GM18520 (cell line): Measurements from ENCODE around the gene LGALS14.

Experiments
- ATAC-seq: cut with Tn5 transposase; IDR thresholded peaks from one replicate; pipeline ENCODE4 v1.9.1; 2021; ENCODE audit not compliant: unreplicated experiment

The LGALS14 gene

DNA sequence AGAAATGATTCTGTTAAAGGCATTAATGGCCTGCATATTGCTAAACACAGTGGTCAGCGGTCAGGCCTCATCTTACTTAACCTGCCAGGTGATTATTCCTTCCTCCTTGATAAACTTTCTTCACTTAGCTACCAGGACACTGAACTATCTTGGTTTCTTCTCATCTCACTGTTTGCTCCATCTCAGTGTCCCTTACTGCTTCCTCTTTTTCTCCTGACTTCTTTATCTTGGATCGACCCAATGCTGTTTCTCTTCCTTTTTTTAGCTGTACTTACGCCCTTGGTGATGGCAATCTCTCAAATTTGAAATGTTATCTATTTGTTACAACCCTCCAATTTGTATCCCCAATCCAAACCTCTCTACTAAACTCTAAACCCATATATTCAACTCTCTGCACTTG is 41.4 kb downstream of the LGALS14 start:
- no peak for ATAC-seq

DNA sequence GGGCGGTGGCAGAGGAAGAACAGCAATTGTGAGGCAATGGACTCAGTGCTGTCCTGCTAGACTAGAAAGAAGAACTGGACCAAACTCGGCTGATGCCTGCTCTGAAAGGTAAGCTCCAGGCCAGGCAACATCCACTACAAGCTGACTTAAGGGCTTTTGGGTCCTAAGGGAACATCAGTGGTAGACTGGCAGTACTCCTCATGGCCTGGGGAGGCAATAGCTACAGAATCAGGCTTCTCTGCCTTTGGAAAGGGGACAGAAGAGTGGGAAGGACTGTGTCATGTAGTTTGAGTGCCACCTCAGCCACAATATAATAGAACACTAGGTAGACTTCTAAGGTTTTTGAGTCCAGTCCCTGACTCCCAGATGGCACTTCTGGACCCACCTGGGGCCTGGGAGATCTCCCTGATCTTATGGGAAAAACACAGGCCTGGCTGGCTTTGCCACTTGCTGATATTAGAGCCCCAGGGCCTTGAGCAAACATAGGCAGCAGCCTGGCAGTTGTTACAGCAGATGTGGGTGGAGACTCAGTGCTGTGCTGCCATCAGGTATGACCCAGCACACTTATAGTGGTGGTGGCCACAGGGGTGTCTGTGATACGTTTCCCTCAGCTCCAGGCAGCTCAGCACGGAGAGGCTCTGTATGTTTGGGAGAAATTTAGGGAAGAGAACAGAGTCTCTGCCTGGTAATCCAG is 42.7 kb downstream of the LGALS14 start:
- ATAC-seq, result no peak

DNA sequence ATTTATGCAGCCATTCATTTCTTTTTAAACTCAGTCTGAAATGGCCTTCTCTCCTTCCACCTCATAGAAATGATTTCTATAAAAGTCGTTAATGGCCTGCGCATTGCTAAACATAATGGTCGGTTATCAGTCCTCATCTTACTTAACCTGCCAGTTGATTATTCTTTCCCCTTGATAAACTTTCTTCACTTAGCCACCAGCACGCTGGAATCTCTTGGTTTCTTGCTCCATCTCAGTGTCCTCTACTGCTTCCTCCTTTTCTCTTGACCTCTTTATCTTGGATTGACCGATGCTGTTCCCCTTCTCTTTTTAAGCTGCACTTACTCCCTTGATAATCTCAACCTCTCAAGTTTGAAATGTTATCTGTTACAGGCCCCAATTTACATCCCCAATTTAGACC is 45.7 kb downstream of the LGALS14 start:
- ATAC-seq, result no peak

DNA sequence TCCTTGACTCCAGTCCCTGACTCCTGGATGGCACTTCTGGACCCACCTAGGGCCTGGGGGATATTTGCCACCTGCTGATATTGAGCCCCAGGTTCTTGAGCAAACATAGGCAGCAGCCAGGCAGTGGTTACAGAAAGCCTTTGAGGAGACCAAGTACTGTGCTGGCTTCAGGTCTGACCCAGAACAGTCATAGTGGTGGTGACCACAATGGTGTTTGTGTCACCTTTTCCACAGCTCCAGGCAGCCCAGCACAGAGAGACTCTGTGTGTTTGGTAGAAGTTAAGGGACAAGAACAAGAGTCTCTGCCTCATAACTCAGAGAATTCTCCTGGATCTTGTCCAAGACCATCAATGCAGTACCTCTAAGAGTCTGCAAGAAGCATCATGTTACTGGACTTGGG is 48.1 kb downstream of the LGALS14 start:
- ATAC-seq, result no peak

DNA sequence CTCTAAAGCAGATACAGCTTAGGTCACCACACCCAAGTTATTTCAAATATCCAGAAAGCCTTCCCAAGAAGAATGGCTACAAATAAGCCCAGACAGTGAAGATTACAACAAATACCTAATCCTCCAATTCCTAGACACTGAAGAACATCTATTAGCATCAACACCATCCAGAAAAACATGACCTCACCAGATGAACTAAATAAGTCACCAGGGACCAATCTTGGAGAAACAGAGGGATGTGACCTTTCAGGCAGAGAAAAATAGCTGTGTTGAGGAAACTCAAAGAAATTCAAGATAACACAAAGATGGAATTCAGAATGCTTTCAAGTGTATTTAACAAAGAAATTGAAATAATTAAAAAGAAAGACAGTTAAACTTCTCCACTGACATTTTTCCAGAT is 48.5 kb downstream of the LGALS14 start:
- ATAC-seq, result no peak

DNA sequence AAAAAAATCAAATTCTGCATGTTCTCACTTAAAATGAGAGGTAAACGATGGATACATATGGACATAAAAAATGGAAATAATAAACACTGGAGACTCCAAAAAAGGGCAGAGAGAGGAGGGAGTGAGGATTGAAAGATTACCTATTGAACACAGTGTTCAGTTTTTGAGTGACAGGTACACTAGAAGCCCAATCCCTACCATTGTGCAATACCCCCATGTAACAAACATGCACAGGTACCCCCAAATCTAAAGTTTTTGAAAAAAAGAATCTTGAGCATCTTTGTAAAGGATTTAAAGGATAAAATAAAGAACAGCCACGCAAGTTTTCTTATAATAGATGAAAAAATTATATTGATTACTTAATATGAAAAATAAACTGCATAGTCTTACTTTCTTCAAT is 50.3 kb downstream of the LGALS14 start:
- ATAC-seq, result no peak

DNA sequence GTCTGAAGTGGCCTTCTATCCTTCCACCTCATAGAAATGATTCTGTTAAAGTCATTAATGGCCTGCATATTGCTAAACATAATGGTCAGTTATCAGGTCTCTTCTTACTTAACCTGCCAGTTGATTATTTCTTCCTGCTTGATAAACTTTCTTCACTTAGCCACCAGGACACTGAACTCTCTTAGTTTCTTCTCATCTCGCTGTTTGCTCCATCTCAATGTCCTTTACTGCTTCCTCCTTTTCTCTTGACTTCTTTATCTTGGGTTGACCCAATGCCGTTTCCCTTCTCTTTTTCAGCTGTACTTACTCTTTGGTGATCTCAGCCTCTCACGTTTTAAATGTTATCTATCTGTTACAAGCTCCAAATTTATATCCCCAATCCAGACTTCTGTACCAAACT is 50.7 kb downstream of the LGALS14 start:
- no peak for ATAC-seq
